Gastroesophageal sphincter (tissue), 4 donors: ENCODE measurements around the gene GOLGA6A. TPM values are rescaled to one million over a fixed set of nuclear protein-coding genes. Genes with fewer than 3 reads are reported as not detected.
A peak's percentile ranks its signal among the peaks of the same experiment; 100 is the strongest.

ENCODE experiments used
- ATAC-seq: fragments of 150-250 bp; one replicate; pipeline ENCODE4 v1.9.1; 2016; ENCODE audit warnings: mild to moderate bottlenecking, moderate library complexity
- H3K27ac ChIP-seq, 4 donors: fragments of 200-600 bp; sonication (generic) in 3 of 4; 1 replicate in 3 of 4; 2 replicates in 1 of 4; pipeline ENCODE4 v1.5.1; 2016 to 2019
- H3K27me3 ChIP-seq: fragments of 200-600 bp; sonication (generic); one replicate; pipeline ENCODE4 v1.5.1; 2019
- H3K36me3 ChIP-seq, 2 donors: fragments of 200-600 bp; sonication (generic); one replicate each; pipeline ENCODE4 v1.5.1; 2019; ENCODE audit warnings: control low read depth in 1 of 2
- H3K4me1 ChIP-seq, 3 donors: fragments of 200-600 bp; sonication (generic); 1 replicate in 2 of 3; 2 replicates in 1 of 3; pipeline ENCODE4 v1.5.1; 2016 to 2019; ENCODE audit warnings: control low read depth in 2 of 3
- H3K4me3 ChIP-seq, 2 donors: fragments of 200-600 bp; sonication (generic); one replicate each; pipeline ENCODE4 v1.5.1; 2019; ENCODE audit warnings: mild to moderate bottlenecking in 1 of 2, moderate library complexity in 1 of 2
- H3K9me3 ChIP-seq, 3 donors: fragments of 200-600 bp; sonication (generic); one replicate each; pipeline ENCODE4 v1.5.1; 2017 to 2019; ENCODE audit warnings: control low read depth in 2 of 3
- EP300 ChIP-seq: sonication (generic); formaldehyde crosslinking; IDR thresholded peaks from one replicate; pipeline ENCODE4 v1.6.1; 2017; ENCODE audit warnings: antibody characterized with exemption, mild to moderate bottlenecking
- POLR2A ChIP-seq, 2 donors: fragments of 450-650 bp; IDR thresholded peaks; one replicate each; pipeline ENCODE4 v1.6.1; 2017; ENCODE audit warnings: antibody characterized with exemption in 2 of 2, mild to moderate bottlenecking in 2 of 2, moderate library complexity in 1 of 2
- POLR2AphosphoS5 ChIP-seq: sonication (generic); formaldehyde crosslinking; IDR thresholded peaks from one replicate; pipeline ENCODE4 v1.6.1; 2017; ENCODE audit warnings: antibody characterized with exemption
- WGBS, 2 donors: methylation state at CpG; one replicate each; pipeline ENCODE4 v1.1.5; 2018; ENCODE audit warnings: low coverage in 1 of 2; 5-methylcytosine and 5-hydroxymethylcytosine counted together
- total RNA-seq, 4 donors: library from RNA; depleted of rRNA; stranded (reverse); fragments of >200 nt; gene quantifications; one replicate each; pipeline ENCODE4 v1.1.0, GENCODE V29; 2016
- TF ChIP-seq, protein P1 (sequence below), 4 experiments: fragments of 200-600 bp in 2 of 4; fragments of 450-650 bp in 2 of 4; sonication (generic) in 1 of 4; IDR thresholded peaks; one replicate each; pipeline ENCODE4 v1.5.1; 2017 to 2019; ENCODE audit warnings: antibody characterized with exemption in 4 of 4, mild to moderate bottlenecking in 2 of 4, moderate library complexity in 2 of 4

GOLGA6A gene
- total RNA-seq, 4 donors from 2014 or later: 0.15 to 1.3 (median 0.31) TPM; not detected in 1

DNA sequence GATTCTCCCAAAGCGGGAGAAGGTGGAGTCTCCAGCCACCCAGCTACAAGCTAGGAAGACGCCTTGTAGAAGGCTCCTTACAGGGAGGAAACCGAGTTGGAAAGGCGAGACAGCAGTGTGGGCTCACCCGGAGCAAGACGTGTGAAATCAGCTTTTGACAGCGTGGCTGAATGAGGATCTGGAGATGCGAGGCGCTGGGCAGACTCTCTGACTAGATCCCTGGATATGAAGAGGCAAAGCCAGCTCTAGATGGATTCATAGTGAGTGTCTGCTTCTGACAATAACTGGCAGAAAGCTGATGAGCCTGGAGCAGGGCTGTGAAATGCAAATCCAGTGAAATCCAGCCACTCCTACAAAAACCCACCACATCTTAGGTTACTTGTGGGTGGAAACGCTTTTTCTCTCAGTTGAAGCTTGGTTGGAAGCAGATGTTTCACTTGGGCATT is 41.0 kb downstream of the GOLGA6A start:
- Histone ChIP-seq H3K4me1 (peaks cover 0 to 64% (median 20%) of the 10 kb centered on the region in 3 donors), H3K4me3 (no peak overlapping the region)

DNA sequence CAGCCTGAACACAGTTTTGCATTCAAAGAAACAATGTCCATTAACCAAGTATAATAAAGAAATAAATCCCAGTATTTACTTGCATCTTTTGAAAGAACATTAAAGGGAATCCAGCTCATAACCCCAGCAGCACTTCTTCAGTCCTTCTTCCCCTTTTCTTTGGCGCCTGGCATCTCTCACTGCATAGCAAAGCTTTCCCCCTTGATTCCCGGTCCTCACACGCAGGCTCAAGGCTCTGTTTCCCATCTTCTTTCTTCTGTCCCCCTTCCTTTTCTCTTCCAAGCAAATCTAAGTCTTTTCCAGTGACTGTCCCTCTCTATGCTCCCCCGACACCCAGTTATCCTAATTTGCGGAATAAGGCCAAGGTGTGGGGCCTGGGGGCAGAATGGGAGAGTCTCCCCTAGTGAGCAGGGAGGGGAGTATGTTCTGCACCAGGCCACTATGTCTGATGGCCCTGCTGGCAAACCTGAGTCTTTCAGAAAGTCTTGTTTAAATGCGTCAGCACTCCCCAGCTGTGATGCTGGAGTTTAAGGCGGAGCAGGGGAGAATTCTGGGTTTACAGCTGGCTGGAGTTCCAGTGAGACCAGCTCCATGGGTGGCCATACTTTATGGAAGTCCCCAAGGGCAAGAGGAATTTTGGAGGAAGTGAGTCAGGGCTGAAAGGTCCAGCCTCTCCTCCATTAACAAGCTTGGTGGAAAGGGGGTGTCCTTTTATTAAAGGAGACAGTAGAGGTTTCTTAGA is 42.1 kb downstream of the GOLGA6A start:
- peak; percentile 68 for ATAC-seq
- Histone ChIP-seq H3K27ac (peak overlapping the region in 3 of 4 donors; percentile 52 to 73 (median 63)), H3K36me3 (peaks cover 0 to 74% of the 10 kb centered on the region in 2 donors), H3K4me3 (no peak overlapping the region), H3K9me3 (no peaks in the 10 kb centered on the region), H3K27me3 (no peaks in the 10 kb centered on the region), H3K4me1 (peaks cover 0 to 67% (median 20%) of the 10 kb centered on the region in 3 donors)
- TF ChIP-seq POLR2A (IDR thresholded peaks at IDR 0.05) (peak in 1 of 2 donors; percentile 10), EP300 (no peak), POLR2AphosphoS5 (peak; percentile 8)
- WGBS, 2 donors: 60 to 75% methylated on average over 1 to 6 of the region's 7 CpGs

More for the DNA sequence above, 41.0 kb downstream of the GOLGA6A start:
- no peak for ATAC-seq
- no peaks in the 10 kb centered on the region for H3K27me3 ChIP-seq
- 92% methylated on average over 7 of the region's 10 CpGs; no CpG with 5 or more reads in 1 of the 2 donors for WGBS, 2 donors
- H3K27ac ChIP-seq: peak overlapping the region in 3 of 4 donors; percentile 52 to 73 (median 63)
- no peak for TF ChIP-seq POLR2A (IDR thresholded peaks at IDR 0.05)
- TF ChIP-seq POLR2AphosphoS5: no peak
- TF ChIP-seq, protein P1, sequence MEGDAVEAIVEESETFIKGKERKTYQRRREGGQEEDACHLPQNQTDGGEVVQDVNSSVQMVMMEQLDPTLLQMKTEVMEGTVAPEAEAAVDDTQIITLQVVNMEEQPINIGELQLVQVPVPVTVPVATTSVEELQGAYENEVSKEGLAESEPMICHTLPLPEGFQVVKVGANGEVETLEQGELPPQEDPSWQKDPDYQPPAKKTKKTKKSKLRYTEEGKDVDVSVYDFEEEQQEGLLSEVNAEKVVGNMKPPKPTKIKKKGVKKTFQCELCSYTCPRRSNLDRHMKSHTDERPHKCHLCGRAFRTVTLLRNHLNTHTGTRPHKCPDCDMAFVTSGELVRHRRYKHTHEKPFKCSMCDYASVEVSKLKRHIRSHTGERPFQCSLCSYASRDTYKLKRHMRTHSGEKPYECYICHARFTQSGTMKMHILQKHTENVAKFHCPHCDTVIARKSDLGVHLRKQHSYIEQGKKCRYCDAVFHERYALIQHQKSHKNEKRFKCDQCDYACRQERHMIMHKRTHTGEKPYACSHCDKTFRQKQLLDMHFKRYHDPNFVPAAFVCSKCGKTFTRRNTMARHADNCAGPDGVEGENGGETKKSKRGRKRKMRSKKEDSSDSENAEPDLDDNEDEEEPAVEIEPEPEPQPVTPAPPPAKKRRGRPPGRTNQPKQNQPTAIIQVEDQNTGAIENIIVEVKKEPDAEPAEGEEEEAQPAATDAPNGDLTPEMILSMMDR (IDR thresholded peaks at IDR 0.05): no peak
- TF ChIP-seq EP300: no peak
- H3K36me3 ChIP-seq: peaks cover 0 to 72% of the 10 kb centered on the region in 2 donors
- H3K9me3 ChIP-seq: no peaks in the 10 kb centered on the region

GRCh38 chr15:74039656-74040010 is 42.7 kb downstream of the GOLGA6A start:
- H3K4me1 ChIP-seq: peaks cover 0 to 65% (median 20%) of the 10 kb centered on the region in 3 donors
- ATAC-seq: no peak
- H3K27me3 ChIP-seq: no peaks in the 10 kb centered on the region
- H3K27ac ChIP-seq: peak overlapping the region in 3 of 4 donors; percentile 52 to 73 (median 63)
- H3K4me3 ChIP-seq: no peak overlapping the region
- no peaks in the 10 kb centered on the region for H3K9me3 ChIP-seq
- WGBS, 2 donors: 65 to 86% methylated on average over 3 of the region's 5 CpGs
- H3K36me3 ChIP-seq: peaks cover 0 to 74% of the 10 kb centered on the region in 2 donors
- no peak for TF ChIP-seq EP300
- TF ChIP-seq, protein P1 (IDR thresholded peaks at IDR 0.05): no peak
- TF ChIP-seq POLR2AphosphoS5: no peak
- TF ChIP-seq POLR2A (IDR thresholded peaks at IDR 0.05): no peak

DNA sequence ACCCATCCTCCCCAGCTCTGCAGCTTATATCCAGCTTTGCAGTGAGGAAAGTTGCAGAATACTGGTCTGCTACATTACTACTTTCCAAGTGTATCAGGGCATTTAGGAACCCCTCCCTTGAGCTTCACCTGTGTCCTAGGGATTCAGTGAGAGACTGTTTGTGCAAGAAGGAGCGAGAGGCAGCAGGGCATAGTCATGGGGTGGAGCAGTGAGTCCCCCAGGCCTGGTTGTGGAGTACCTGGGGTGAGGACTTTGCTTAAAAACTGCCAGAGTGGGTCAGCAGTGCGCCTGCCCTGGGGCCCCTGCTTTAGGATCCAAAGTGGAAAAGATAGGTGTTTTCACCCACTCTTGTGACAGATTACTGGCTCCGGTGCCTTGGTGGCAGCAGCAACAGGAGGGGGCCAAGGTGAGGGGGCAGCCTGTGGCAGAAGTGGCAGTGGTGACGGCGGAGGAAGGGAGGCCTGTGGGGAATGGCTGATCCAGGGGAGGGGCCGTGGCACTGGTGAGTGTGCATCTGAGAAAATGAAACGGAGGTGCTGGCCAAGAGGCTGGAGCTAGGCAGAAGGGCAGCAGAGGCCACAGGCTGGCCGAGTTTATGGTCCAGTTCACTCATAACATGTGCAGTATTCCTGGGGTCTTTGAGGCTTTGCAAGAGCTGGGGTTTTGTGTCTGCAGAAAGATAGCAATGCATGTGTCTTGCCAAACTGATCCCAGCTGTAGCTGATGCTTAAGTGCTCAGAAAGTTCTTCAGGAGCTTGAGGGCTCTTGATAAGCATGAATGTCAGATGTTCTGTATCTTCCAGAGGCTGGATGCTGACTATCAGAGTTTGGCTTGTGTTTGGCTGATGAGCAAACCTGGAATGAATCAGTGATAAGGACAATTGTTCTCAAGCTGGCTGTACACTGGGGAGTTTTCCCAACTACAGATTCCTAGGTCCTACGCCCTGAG is 43.4 kb downstream of the GOLGA6A start:
- peaks cover 0 to 58% (median 20%) of the 10 kb centered on the region in 3 donors for H3K4me1 ChIP-seq
- H3K4me3 ChIP-seq: no peak overlapping the region
- TF ChIP-seq POLR2A (IDR thresholded peaks at IDR 0.05) (no peak), EP300 (no peak), POLR2AphosphoS5 (no peak)
- H3K36me3 ChIP-seq: peaks cover 0 to 74% of the 10 kb centered on the region in 2 donors
- 53 to 55% methylated on average over 3 to 6 of the region's 9 CpGs for WGBS, 2 donors
- no peaks in the 10 kb centered on the region for H3K9me3 ChIP-seq
- ATAC-seq: no peak
- H3K27ac ChIP-seq: peak overlapping the region in 3 of 4 donors; percentile 52 to 73 (median 63)
- H3K27me3 ChIP-seq: no peaks in the 10 kb centered on the region

- Histone ChIP-seq H3K4me3 (no peak overlapping the region), H3K27ac (no peak overlapping the region), H3K27me3 (no peaks in the 10 kb centered on the region), H3K4me1 (peaks cover 0 to 55% (median 14%) of the 10 kb centered on the region in 3 donors), H3K36me3 (peaks cover 0 to 74% of the 10 kb centered on the region in 2 donors), H3K9me3 (no peaks in the 10 kb centered on the region)
- 70% methylated on average over 10 to 19 of the region's 21 CpGs for WGBS, 2 donors
- no peak for ATAC-seq
- TF ChIP-seq EP300 (no peak), POLR2AphosphoS5 (no peak), POLR2A (IDR thresholded peaks at IDR 0.05) (no peak)
- TF ChIP-seq, protein P1 (IDR thresholded peaks at IDR 0.05): no peak
Observed at GRCh38 chr15:74037171-74038117, 44.9 kb downstream of the GOLGA6A start.
